Sigmoid colon (tissue), 7 donors: ENCODE data around the gene APBB2. TPM values are rescaled to one million over a fixed set of nuclear protein-coding genes. Genes with fewer than 3 reads are reported as not detected.

Source experiments
- DNase-seq: peaks from one replicate; pipeline ENCODE4 v3.0.0-alpha.2; 2019
- H3K27ac ChIP-seq, 4 donors: fragments of 200-600 bp; sonication (generic); one replicate each; pipeline ENCODE4 v1.5.1; 2016 to 2019; ENCODE audit warnings: mild to moderate bottlenecking in 1 of 4
- H3K27me3 ChIP-seq, 3 donors: fragments of 200-600 bp; sonication (generic); one replicate each; pipeline ENCODE4 v1.5.1; 2019; ENCODE audit warnings: mild to moderate bottlenecking in 1 of 3
- H3K36me3 ChIP-seq, 4 donors: fragments of 200-600 bp; sonication (generic); one replicate each; pipeline ENCODE4 v1.5.1; 2016 to 2019
- H3K4me1 ChIP-seq, 4 donors: fragments of 200-600 bp; sonication (generic); one replicate each; pipeline ENCODE4 v1.5.1; 2017 to 2019
- H3K4me3 ChIP-seq, 4 donors: fragments of 200-600 bp; sonication (generic); one replicate each; pipeline ENCODE4 v1.5.1; 2017 to 2019; ENCODE audit warnings: mild to moderate bottlenecking in 2 of 4, moderate library complexity in 1 of 4
- H3K9me3 ChIP-seq, 4 donors: fragments of 200-600 bp in 3 of 4; sonication (generic) in 3 of 4; one replicate each; pipeline versions ENCODE4 v1.5.1 to v1.6.1; 2013 to 2019
- CTCF ChIP-seq, 4 experiments: fragments of 450-650 bp in 3 of 4; fragments of 200-600 bp in 1 of 4; IDR thresholded peaks; one replicate each; pipeline ENCODE4 v1.5.1; 2016 to 2019; ENCODE audit warnings: antibody characterized with exemption in 4 of 4, mild to moderate bottlenecking in 3 of 4, moderate library complexity in 2 of 4
- EP300 ChIP-seq, 4 donors: sonication (generic); formaldehyde crosslinking; IDR thresholded peaks; one replicate each; pipeline ENCODE4 v1.6.1; 2017; ENCODE audit warnings: antibody characterized with exemption in 4 of 4
- POLR2A ChIP-seq, 2 donors: fragments of 450-650 bp; IDR thresholded peaks; one replicate each; pipeline ENCODE4 v1.6.1; 2016; ENCODE audit warnings: antibody characterized with exemption in 2 of 2, mild to moderate bottlenecking in 2 of 2, moderate library complexity in 2 of 2
- POLR2AphosphoS5 ChIP-seq, 4 donors: sonication (generic); formaldehyde crosslinking; IDR thresholded peaks; one replicate each; pipeline ENCODE4 v1.6.1; 2017; ENCODE audit warnings: antibody characterized with exemption in 4 of 4
- WGBS, 2 donors: extraction: QIAGEN DNeasy Blood & Tissue Kit; methylation state at CpG; one replicate each; pipeline ENCODE4 v1.1.7; 2013; 5-methylcytosine and 5-hydroxymethylcytosine counted together
- intact Hi-C: fragments of 100-400 bp; cut with DNase I; formaldehyde crosslinking; loops from one replicate; pipeline ENCODE4 v1.15.1; 2023
- polyA plus RNA-seq, 3 donors: library from polyadenylated mRNA; stranded (reverse); fragments of 200-250 nt; gene quantifications; one replicate each; pipeline ENCODE4 v1.2.3, GENCODE V29; 2013
- total RNA-seq, 4 donors: library from RNA; depleted of rRNA; stranded (reverse); fragments of >200 nt; gene quantifications; one replicate each; pipeline ENCODE4 v1.1.0, GENCODE V29; 2016
- donor health status: healthy with polysubstance abuse.
- donor health status: Bipolar disorder and iron deficiency.
- donor health status: healthy.

APBB2 gene
- total and polyA plus RNA-seq, 7 donors: 7.8 to 108 (median 69.1) TPM

- DNase-seq: no peak
- H3K4me3 ChIP-seq: no peak overlapping the region
- H3K36me3 ChIP-seq: no peaks in the 10 kb centered on the region
- 84 to 86% methylated on average over 4 of the region's 4 CpGs for WGBS, 2 donors
- no peaks in the 10 kb centered on the region for H3K9me3 ChIP-seq
- no peak overlapping the region for H3K27ac ChIP-seq
- intact Hi-C loops: no loop called here
- H3K27me3 ChIP-seq: no peaks in the 10 kb centered on the region
- H3K4me1 ChIP-seq: peaks cover 0 to 9% (median 0%) of the 10 kb centered on the region in 4 donors
- TF ChIP-seq POLR2A (IDR thresholded peaks at IDR 0.05) (no peak), POLR2AphosphoS5 (IDR thresholded peaks at IDR 0.05) (no peak), EP300 (IDR thresholded peaks at IDR 0.05) (no peak)
Observed at GRCh38 chr4:41080976-41081375, 133.4 kb downstream of the APBB2 start.

- Histone ChIP-seq H3K27me3 (no peaks in the 10 kb centered on the region), H3K9me3 (no peaks in the 10 kb centered on the region), H3K4me1 (peaks cover 0 to 9% (median 0%) of the 10 kb centered on the region in 4 donors), H3K36me3 (no peaks in the 10 kb centered on the region), H3K27ac (no peak overlapping the region), H3K4me3 (no peak overlapping the region)
- no peak for DNase-seq
- TF ChIP-seq POLR2A (IDR thresholded peaks at IDR 0.05) (no peak), POLR2AphosphoS5 (IDR thresholded peaks at IDR 0.05) (no peak), CTCF (IDR thresholded peaks at IDR 0.05) (no peak), EP300 (IDR thresholded peaks at IDR 0.05) (no peak)
- intact Hi-C loops: loop anchor here (5.0 kb wide), 1 partner anchor 32 kb away; no protein-coding TSS in a partner anchor
- WGBS, 2 donors: 75 to 79% methylated on average over 6 of the region's 6 CpGs
Observed at GRCh38 chr4:41079881-41080560, 134.3 kb downstream of the APBB2 start.

DNA sequence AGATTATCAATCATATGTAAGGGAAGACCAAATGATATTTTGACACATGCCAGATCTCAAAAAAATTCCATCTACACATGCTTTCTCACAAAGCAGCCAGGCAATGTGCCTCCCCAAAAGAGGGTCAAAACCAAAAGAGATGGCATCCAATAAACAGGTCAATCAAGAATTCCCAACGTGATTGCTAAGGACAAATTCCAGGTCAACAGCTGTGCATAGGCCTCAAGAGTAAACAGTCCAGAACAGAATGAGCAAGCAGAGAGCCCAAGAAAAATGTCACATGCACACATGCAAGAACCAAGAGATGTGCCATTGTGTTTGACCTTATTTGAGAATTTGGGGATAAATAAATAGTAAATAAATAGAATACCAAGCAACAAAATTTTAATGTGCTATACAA lies 136.7 kb downstream of the APBB2 start:
- no peak overlapping the region for H3K27ac ChIP-seq
- no peak for TF ChIP-seq POLR2AphosphoS5 (IDR thresholded peaks at IDR 0.05)
- no peak for TF ChIP-seq EP300 (IDR thresholded peaks at IDR 0.05)
- TF ChIP-seq CTCF (IDR thresholded peaks at IDR 0.05): no peak
- no peak for TF ChIP-seq POLR2A (IDR thresholded peaks at IDR 0.05)
- H3K36me3 ChIP-seq: no peaks in the 10 kb centered on the region
- no peak for DNase-seq
- H3K4me3 ChIP-seq: no peak overlapping the region
- no peaks in the 10 kb centered on the region for H3K9me3 ChIP-seq
- H3K4me1 ChIP-seq: peaks cover 0 to 10% (median 1%) of the 10 kb centered on the region in 4 donors
- intact Hi-C loops: loop anchor here (5.0 kb wide), 1 partner anchor 35 kb away; no protein-coding TSS in a partner anchor
- WGBS, 2 donors: 6 to 43% methylated on average over 1 of the region's 1 CpG
- H3K27me3 ChIP-seq: no peaks in the 10 kb centered on the region

- Histone ChIP-seq H3K36me3 (no peaks in the 10 kb centered on the region), H3K4me3 (no peak overlapping the region), H3K4me1 (peaks cover 0 to 21% (median 12%) of the 10 kb centered on the region in 4 donors), H3K9me3 (no peaks in the 10 kb centered on the region), H3K27me3 (no peaks in the 10 kb centered on the region), H3K27ac (no peak overlapping the region)
- WGBS, 2 donors: 97% methylated on average over 1 of the region's 1 CpG
- TF ChIP-seq EP300 (IDR thresholded peaks at IDR 0.05) (no peak), POLR2AphosphoS5 (IDR thresholded peaks at IDR 0.05) (no peak), POLR2A (IDR thresholded peaks at IDR 0.05) (no peak), CTCF (IDR thresholded peaks at IDR 0.05) (no peak)
- intact Hi-C loops: loop anchor here (5.0 kb wide), 1 partner anchor 36 kb away; no protein-coding TSS in a partner anchor
- no peak for DNase-seq
Observed at GRCh38 chr4:41076481-41076880, 137.9 kb downstream of the APBB2 start.

DNA sequence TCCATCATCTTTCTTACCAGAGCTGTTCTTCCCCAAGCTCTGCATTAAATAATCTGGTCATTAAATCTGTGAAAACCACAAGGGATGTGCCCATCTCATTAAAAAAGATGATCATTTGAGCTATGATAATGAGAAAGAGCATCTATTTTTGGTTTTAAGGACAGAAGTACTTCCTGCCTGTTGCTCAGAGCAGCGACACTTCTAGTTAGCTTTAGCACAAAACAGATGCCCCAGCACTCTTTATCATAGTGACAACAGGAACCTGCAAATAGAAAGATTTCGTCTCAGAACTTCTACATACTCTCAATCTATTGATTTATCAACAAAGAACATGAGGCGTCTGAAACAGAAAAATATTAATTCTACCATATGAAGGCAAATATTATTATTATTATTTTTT lies 140.1 kb downstream of the APBB2 start:
- H3K4me1 ChIP-seq: peaks cover 0 to 43% (median 33%) of the 10 kb centered on the region in 4 donors
- no peaks in the 10 kb centered on the region for H3K36me3 ChIP-seq
- H3K9me3 ChIP-seq: no peaks in the 10 kb centered on the region
- DNase-seq: no peak
- H3K4me3 ChIP-seq: no peak overlapping the region
- TF ChIP-seq POLR2AphosphoS5 (IDR thresholded peaks at IDR 0.05) (no peak), CTCF (IDR thresholded peaks at IDR 0.05) (no peak), EP300 (IDR thresholded peaks at IDR 0.05) (no peak), POLR2A (IDR thresholded peaks at IDR 0.05) (no peak)
- no peaks in the 10 kb centered on the region for H3K27me3 ChIP-seq
- intact Hi-C loops: no loop called here
- no peak overlapping the region for H3K27ac ChIP-seq
- 86 to 93% methylated on average over 3 of the region's 3 CpGs for WGBS, 2 donors
